Measurements from ENCODE around the gene FGFBP3. TPM values are rescaled to one million over a fixed set of nuclear protein-coding genes. Genes with fewer than 3 reads are reported as not detected.

Gene FGFBP3
- total and polyA plus RNA-seq, 2 of the 4 experiments (the other 2 are of a cell fraction), result under 0.01 to 0.36 TPM

DNA sequence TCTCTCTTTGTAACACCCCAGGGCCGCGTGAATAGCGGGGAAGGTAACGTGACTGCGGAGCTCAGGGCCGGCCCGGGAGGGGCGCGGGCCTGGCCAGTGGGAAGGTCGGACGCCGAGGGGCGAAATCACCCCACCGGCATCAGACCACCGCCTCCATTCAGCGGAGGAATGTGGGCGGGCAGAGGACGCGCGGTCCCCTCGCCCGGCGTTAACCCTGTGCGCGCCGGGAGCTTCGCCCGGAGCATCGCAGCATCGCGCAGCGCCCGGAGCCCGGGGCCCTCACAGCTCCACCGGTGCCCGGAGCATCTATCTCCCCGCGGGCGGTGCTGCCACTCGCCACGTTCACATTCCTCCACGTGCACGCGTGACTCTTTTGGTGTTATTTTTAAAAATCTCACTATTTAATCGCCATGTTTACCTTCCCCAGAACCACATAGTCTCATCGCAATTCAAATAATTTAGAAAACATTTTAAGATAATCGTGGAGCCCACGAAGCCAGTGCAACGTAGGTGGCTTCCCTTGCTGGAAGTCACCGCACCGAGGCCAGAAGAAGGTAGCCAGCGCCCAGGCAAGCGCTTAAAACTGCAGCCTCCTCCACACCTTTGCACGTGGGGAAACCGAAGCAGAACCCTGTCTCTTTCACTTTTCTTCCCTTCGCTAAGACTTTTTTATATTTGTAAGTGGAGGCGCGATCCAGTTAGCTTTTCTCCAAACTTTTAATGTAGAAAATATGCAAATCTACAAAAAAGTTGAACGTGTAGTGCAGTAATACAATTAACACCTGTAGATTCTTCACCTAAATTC, 21.8 kb downstream of the FGFBP3 start:
- WGBS, 2 experiments (ENCODE audit: extremely low coverage in 2 of 2, insufficient read length in 1 of 2), result 1% methylated on average over 20 of the region's 59 CpGs; no CpG with 5 or more reads in 1 of the 2 experiments
- Histone ChIP-seq H4K5ac (ENCODE audit: low read depth, low read length) (no peak overlapping the region), H4K91ac (ENCODE audit: insufficient read depth, low read depth, low read length) (no peak overlapping the region), H3K36me3 (ENCODE audit: control insufficient read depth, insufficient read depth, low read length) (no peaks in the 10 kb centered on the region), H3K56ac (ENCODE audit: extremely low read depth, insufficient read depth, low read length) (no peak overlapping the region), H3K18ac (ENCODE audit: low read depth, low read length) (no peak overlapping the region), H3K27ac (ENCODE audit: insufficient read depth, low read length) (no peak overlapping the region), H2AK9ac (replicated peaks; ENCODE audit: low read depth, low read length, poor library complexity) (peak overlapping the region; percentile 47), H3K9me1 (ENCODE audit: insufficient read depth, low read length) (peaks cover 9% of the 10 kb centered on the region), H3K4me1 (ENCODE audit: control insufficient read depth, insufficient read depth, low read length) (peaks cover 2% of the 10 kb centered on the region; the same call in 1 of the 2 replicates), H3K9me3 (ENCODE audit: control insufficient read depth, insufficient read depth, low read length) (no peaks in the 10 kb centered on the region), H2BK15ac (ENCODE audit: low read depth, low read length) (no peak overlapping the region; the same call in 2 of the 3 replicates), H4K20me1 (ENCODE audit: insufficient read depth, low read length) (no peaks in the 10 kb centered on the region), H3K14ac (replicated peaks; ENCODE audit: low read depth, low read length) (peak overlapping the region; percentile 16; the same call in 1 of the 2 replicates), H2BK120ac (ENCODE audit: low read depth, low read length) (0 out of 2 replicates have a peak overlapping the region, but pooled peaks have one; percentile 9), H2AK5ac (ENCODE audit: low read depth, low read length) (no peak overlapping the region), H3K4me3 (ENCODE audit: insufficient read depth, low read depth, low read length) (peak overlapping the region; percentile 56), H2AFZ (replicated peaks; ENCODE audit: low read length, poor library complexity) (peak overlapping the region; percentile 90), H3K79me1 (ENCODE audit: low read depth in 1 of 2, low read length in 2 of 2) (no peaks in the 10 kb centered on the region), H3K27me3 (ENCODE audit: control insufficient read depth, insufficient read depth, low read length) (no peaks in the 10 kb centered on the region; the same call in 1 of the 2 replicates), H3K9ac (ENCODE audit: low read depth, low read length) (peak overlapping the region; percentile 35; the same call in 1 of the 2 replicates), H2BK20ac (ENCODE audit: low read depth, low read length) (no peak overlapping the region), H3K4ac (ENCODE audit: low read depth, low read length) (peak overlapping the region; percentile 8; the same call in 1 of the 2 replicates), H3K23ac (ENCODE audit: low read depth, low read length) (peak overlapping the region; percentile 69), H4K8ac (ENCODE audit: low read depth in 2 of 2, low read length in 2 of 2) (peak overlapping the region in 1 of 2 experiments; percentile 61; a peak in 2 of 4 replicates), H2BK5ac (ENCODE audit: low read depth, low read length, poor library complexity, severe bottlenecking) (no peak overlapping the region), H3K4me2 (ENCODE audit: low read depth, low read length) (peak overlapping the region; percentile 93)
- CTCF ChIA-PET, result interaction anchor here (0.9 kb wide), 1 partner anchor 40 kb away, joined by 3 read pairs; no protein-coding TSS in a partner anchor
- TF ChIP-seq BHLHE40 (IDR thresholded peaks at IDR 0.05; ENCODE audit: low read depth, low read length) (peak; percentile 71; the same call in 1 of the 2 replicates), FOS (IDR thresholded peaks at IDR 0.05; ENCODE audit: low read depth, low read length) (no peak)
- ATAC-seq (ENCODE audit: low read depth) (peak; percentile 76), DNase-seq (no peak)
- POLR2A ChIA-PET (ENCODE audit: unreplicated experiment), result no interaction called here
- no TSS peak for BruUV-seq (replicated peaks)
- intact Hi-C loops (cut with micrococcal nuclease) (no loop called here), in situ Hi-C loops (cut with MboI; ENCODE audit: low sequenced_read_pairs) (no loop called here), dilution Hi-C loops (cut with HindIII; ENCODE audit: low sequenced_read_pairs, unreplicated experiment) (no loop called here)

All from IMR-90 (cell line).